CD4-positive, alpha-beta memory T cell (primary cell): ENCODE measurements around the gene IL24. TPM values are rescaled to one million over a fixed set of nuclear protein-coding genes. Genes with fewer than 3 reads are reported as not detected.

ENCODE experiments used
- CTCF ChIA-PET: fragments of 350-600 bp; sonication (Branson Sonifier 250); formaldehyde crosslinking; loops from one replicate; lab custom pipeline; 2021; ENCODE audit warnings: inconsistent platforms; ENCODE audit not compliant: partially characterized antibody; lab: Charles Lee
- POLR2A ChIA-PET: fragments of 350-600 bp; sonication (Branson Sonifier 250); formaldehyde crosslinking; loops from one replicate; lab custom pipeline; 2021; ENCODE audit not compliant: partially characterized antibody; lab: Charles Lee
- DNase-seq, 5 donors: peaks; one replicate each; pipeline versions ENCODE4 v3.0.0 to v3.0.0-alpha.2; 2020 to 2022; ENCODE audit warnings: mixed read lengths in 1 of 5
- H3K27ac ChIP-seq: one replicate; pipeline ENCODE4 v1.7.0; 2013; ENCODE audit warnings: low read depth, low read length
- H3K27me3 ChIP-seq: 2 replicates; pipeline ENCODE4 v1.7.0; 2013; ENCODE audit warnings: mild to moderate bottlenecking, low read length, moderate library complexity; ENCODE audit not compliant: insufficient read depth
- H3K36me3 ChIP-seq: 2 replicates; pipeline ENCODE4 v1.7.0; 2013; ENCODE audit warnings: mild to moderate bottlenecking, low read length, moderate library complexity; ENCODE audit not compliant: insufficient read depth
- H3K4me1 ChIP-seq: 2 replicates; pipeline ENCODE4 v1.7.0; 2013; ENCODE audit warnings: mild to moderate bottlenecking, low read length, moderate library complexity; ENCODE audit not compliant: insufficient read depth
- H3K4me3 ChIP-seq, 2 donors: one replicate each; pipeline ENCODE4 v1.7.0; 2013; ENCODE audit warnings: low read length in 2 of 2, mild to moderate bottlenecking in 1 of 2
- H3K9me3 ChIP-seq, 2 donors: one replicate each; pipeline ENCODE4 v1.7.0; 2013; ENCODE audit warnings: low read length in 2 of 2, control low read depth in 1 of 2; ENCODE audit not compliant: control insufficient read depth in 1 of 2
- H3K27ac Mint-ChIP-seq, 7 donors: one replicate each; pipeline ENCODE4 v1.8.0; 2020 to 2021; ENCODE audit warnings: mixed read lengths in 7 of 7, mild to moderate bottlenecking in 6 of 7, inconsistent platforms in 3 of 7, moderate library complexity in 3 of 7
- H3K27me3 Mint-ChIP-seq, 2 donors: one replicate each; pipeline ENCODE4 v1.8.0; 2020 to 2021; ENCODE audit warnings: mixed read lengths in 2 of 2
- H3K36me3 Mint-ChIP-seq, 2 donors: one replicate each; pipeline ENCODE4 v1.8.0; 2020 to 2021; ENCODE audit warnings: mixed read lengths in 2 of 2, inconsistent platforms in 1 of 2, mild to moderate bottlenecking in 1 of 2
- H3K4me1 Mint-ChIP-seq, 4 donors: one replicate each; pipeline ENCODE4 v1.8.0; 2020 to 2021; ENCODE audit warnings: mixed read lengths in 4 of 4, mild to moderate bottlenecking in 1 of 4
- H3K4me3 Mint-ChIP-seq, 8 donors: one replicate each; pipeline ENCODE4 v1.8.0; 2020 to 2021; ENCODE audit warnings: mixed read lengths in 8 of 8, mild to moderate bottlenecking in 7 of 8, moderate library complexity in 6 of 8, inconsistent platforms in 3 of 8
- H3K9me3 Mint-ChIP-seq, 8 donors: one replicate each; pipeline ENCODE4 v1.8.0; 2020 to 2021; ENCODE audit warnings: mixed read lengths in 8 of 8, mild to moderate bottlenecking in 5 of 8, inconsistent platforms in 3 of 8, moderate library complexity in 1 of 8
- intact Hi-C: fragments of 100-400 bp; cut with micrococcal nuclease; formaldehyde crosslinking; loops from one replicate; pipeline ENCODE4 v1.15.1; 2023
- polyA plus RNA-seq, 2 donors: library from polyadenylated mRNA; unstranded; fragments of 300-500 nt; fragmentation: Illumina TruSeq; gene quantifications; one replicate each; pipeline ENCODE4 v1.2.3, GENCODE V29; 2021
- total RNA-seq, 2 experiments: library from RNA; stranded (reverse); gene quantifications; one replicate each; pipeline ENCODE4 v1.2.3, GENCODE V29; 2021

IL24 gene
- total and polyA plus RNA-seq, 4 experiments from 2014 or later: 20.3 to 29.6 TPM; not detected in 2

DNA sequence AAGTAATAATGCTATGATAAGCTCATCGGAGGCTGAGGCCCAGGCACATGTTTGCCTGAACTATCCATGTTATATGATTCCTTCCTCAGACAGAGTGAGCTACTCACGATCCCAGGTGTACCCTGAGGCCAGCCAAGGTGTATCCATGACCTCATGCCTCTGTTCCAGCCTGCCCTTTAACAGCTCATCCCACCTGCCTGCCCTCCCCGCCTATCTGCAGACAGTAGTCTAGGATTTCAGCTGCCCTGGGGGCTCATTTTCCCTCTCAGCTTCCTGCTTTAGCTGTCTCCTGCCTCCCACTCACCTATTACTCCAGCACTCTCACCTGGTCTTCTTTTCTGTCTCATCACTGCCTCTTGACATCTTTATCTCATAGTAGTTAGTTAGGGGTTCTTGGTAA, 1.9 kb upstream of the IL24 start:
- H3K36me3 Mint-ChIP-seq: peaks cover 0 to 10% of the 10 kb centered on the region in 2 donors
- Histone ChIP-seq H3K4me3 (no peak overlapping the region), H3K36me3 (no peaks in the 10 kb centered on the region), H3K9me3 (no peaks in the 10 kb centered on the region), H3K27ac (no peak overlapping the region), H3K4me1 (peaks cover 14% of the 10 kb centered on the region), H3K27me3 (no peaks in the 10 kb centered on the region)
- no peak overlapping the region for H3K4me3 Mint-ChIP-seq
- peaks cover 0 to 2% (median 0%) of the 10 kb centered on the region in 8 donors for H3K9me3 Mint-ChIP-seq
- POLR2A ChIA-PET: interaction anchor here (0.8 to 4.5 kb wide), 6 partner anchors 11 to 30 kb away, joined by 3 to 48 read pairs (median 4); partner anchors contain the start of gene FCMR
- peaks cover 0 to 3% of the 10 kb centered on the region in 2 donors for H3K27me3 Mint-ChIP-seq
- DNase-seq: no peak
- CTCF ChIA-PET: interaction anchor here (0.7 to 3.2 kb wide), 8 partner anchors 10 to 161 kb away, joined by 3 to 21 read pairs (median 4); partner anchors contain the start of gene IL20
- peak overlapping the region in 4 of 7 donors; percentile 4 to 73 (median 36) for H3K27ac Mint-ChIP-seq
- intact Hi-C loops: no loop called here
- peaks cover 9 to 30% (median 17%) of the 10 kb centered on the region in 4 donors for H3K4me1 Mint-ChIP-seq

DNA sequence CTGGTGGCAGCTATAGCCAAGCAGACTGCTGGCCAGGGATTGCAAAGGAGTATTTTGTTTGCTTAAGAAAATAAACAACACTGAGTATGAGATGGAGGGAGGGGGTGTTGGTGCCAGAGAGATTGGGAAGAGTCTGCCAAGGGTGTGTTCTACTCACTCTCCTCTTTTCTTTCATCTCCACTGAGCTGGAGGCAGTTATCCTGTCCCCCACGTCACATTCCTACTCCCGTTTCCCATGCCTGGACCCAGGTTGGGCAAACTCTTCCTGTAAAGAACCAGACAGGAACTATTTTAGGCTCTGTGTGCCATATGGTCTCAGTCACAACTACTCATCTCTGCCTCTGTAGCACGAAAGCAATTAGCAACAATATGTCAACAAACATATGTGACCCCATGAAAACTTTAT, 1.4 kb upstream of the IL24 start:
- Mint-ChIP-seq H3K4me3 (no peak overlapping the region), H3K9me3 (peaks cover 0 to 2% (median 0%) of the 10 kb centered on the region in 8 donors)
- H3K4me1 ChIP-seq: peaks cover 9% of the 10 kb centered on the region

DNA sequence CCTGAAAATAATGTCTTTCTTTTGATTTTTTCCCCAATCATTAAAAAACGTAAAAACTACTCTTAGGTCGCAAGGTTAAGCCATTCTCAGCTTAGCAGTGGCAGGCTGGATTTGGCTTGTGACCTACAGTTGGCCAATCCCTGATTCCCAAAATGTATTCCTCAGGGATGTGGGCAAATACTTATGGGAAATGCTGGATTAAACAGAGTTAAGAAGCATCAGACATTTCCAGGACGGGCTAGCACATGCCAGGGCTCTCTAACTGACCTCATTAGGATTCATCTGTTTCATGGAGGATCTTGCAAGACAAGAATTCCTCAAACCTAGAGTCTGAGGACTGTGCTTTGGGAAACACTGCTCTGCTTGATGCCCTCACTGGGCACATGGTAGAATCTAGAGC, 982 bp upstream of the IL24 start:
- peaks cover 3 to 30% (median 15%) of the 10 kb centered on the region in 4 donors for H3K4me1 Mint-ChIP-seq
- no peak for DNase-seq
- Histone ChIP-seq H3K9me3 (no peaks in the 10 kb centered on the region), H3K4me3 (no peak overlapping the region), H3K27ac (no peak overlapping the region), H3K4me1 (peaks cover 4% of the 10 kb centered on the region), H3K27me3 (no peaks in the 10 kb centered on the region), H3K36me3 (no peaks in the 10 kb centered on the region)
- H3K27me3 Mint-ChIP-seq: peaks cover 0 to 3% of the 10 kb centered on the region in 2 donors
- intact Hi-C loops: no loop called here
- no peak overlapping the region for H3K27ac Mint-ChIP-seq
- CTCF ChIA-PET: interaction anchor here (1.0 to 3.2 kb wide), 4 partner anchors 12 to 37 kb away, joined by 3 to 21 read pairs (median 10); no protein-coding TSS in a partner anchor
- POLR2A ChIA-PET: interaction anchor here (0.9 to 4.5 kb wide), 6 partner anchors 11 to 28 kb away, joined by 3 to 48 read pairs (median 4); no protein-coding TSS in a partner anchor
- H3K36me3 Mint-ChIP-seq: peaks cover 2 to 10% of the 10 kb centered on the region in 2 donors
- no peak overlapping the region for H3K4me3 Mint-ChIP-seq
- peaks cover 0 to 2% (median 0%) of the 10 kb centered on the region in 8 donors for H3K9me3 Mint-ChIP-seq

More for the DNA sequence above, 1.4 kb upstream of the IL24 start:
- H3K27ac ChIP-seq: no peak overlapping the region
- ChIA-PET POLR2A (interaction anchor here (0.9 to 4.5 kb wide), 6 partner anchors 12 to 29 kb away, joined by 3 to 48 read pairs (median 4); partner anchors contain the start of gene FCMR), CTCF (interaction anchor here (0.7 to 3.2 kb wide), 9 partner anchors 10 to 161 kb away, joined by 3 to 21 read pairs (median 4); partner anchors contain the start of gene IL20)
- H3K36me3 ChIP-seq: no peaks in the 10 kb centered on the region
- peaks cover 0 to 10% of the 10 kb centered on the region in 2 donors for H3K36me3 Mint-ChIP-seq
- peaks cover 0 to 3% of the 10 kb centered on the region in 2 donors for H3K27me3 Mint-ChIP-seq
- DNase-seq: no peak
- H3K4me3 ChIP-seq: no peak overlapping the region
- no peaks in the 10 kb centered on the region for H3K27me3 ChIP-seq
- no peaks in the 10 kb centered on the region for H3K9me3 ChIP-seq
- H3K4me1 Mint-ChIP-seq: peaks cover 5 to 30% (median 17%) of the 10 kb centered on the region in 4 donors
- peak overlapping the region in 1 of 7 donors; percentile 55 for H3K27ac Mint-ChIP-seq
- intact Hi-C loops: no loop called here

DNA sequence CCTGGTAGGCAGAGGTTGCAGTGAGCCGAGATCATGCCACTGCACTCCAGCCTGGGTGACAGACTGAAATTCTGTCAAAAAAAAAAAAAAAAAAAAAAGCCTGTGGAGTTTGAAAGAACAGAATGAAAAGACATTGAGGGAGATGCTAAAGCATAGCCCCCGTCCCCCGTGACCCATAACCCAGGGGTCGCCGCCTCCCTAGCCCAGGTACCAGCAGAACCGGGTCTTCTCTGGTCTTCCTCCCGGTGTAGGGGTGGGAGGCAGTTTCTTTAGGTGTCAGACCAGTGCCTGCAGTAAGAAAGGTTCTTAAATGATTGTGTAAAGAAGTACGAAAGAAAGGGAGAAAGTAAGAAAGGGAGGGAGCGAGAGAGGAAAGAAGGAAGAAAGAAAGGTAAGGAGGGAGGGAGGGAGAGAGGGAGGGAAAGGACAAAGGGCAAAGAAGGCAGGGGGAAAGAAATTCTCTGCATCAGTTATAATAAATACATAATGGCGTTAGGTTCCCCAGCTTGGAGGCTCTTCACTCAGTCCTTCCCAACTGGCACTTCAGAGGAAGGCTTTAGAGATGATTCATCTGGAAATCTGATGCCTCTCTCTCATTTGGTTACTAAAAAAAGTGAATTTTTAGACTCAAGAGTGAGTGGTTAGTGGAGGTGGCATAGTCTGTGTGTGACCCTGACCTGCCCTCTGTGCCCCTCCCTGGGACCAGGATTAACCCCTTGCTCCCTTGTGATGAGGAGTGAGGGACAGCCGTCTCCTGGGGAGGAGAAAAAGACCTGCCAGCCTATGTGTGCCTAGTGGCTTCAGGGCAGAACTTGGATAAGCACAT, 1.1 kb downstream of the IL24 start:
- intact Hi-C loops: no loop called here
- Mint-ChIP-seq H3K4me3 (no peak overlapping the region), H3K4me1 (peaks cover 4 to 27% (median 12%) of the 10 kb centered on the region in 4 donors)

DNA sequence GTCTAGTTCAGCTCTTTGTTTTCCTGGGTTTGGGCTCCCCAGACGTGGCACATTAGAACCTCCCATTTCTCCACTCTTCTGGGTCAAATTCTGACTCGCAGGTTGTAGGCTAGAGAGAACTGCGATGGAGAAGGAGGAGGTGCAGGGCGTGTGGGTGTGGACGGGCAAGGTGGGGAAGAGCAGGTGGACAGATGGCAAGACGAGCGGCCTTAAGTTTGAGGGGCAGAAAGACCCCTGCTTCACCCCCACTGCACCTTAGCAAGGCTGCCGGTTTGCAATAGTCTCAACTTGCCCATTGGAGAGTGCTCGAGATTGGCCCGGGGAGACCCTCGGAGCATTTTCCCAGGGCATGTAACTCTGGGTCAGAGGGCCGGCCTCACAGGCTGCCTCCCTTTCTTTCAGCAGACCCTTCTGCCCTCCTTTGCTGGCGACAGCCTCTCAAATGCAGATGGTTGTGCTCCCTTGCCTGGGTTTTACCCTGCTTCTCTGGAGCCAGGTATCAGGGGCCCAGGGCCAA, 1.7 kb downstream of the IL24 start:
- H3K4me1 Mint-ChIP-seq: peaks cover 7 to 33% (median 15%) of the 10 kb centered on the region in 4 donors
- no peaks in the 10 kb centered on the region for H3K27me3 ChIP-seq
- intact Hi-C loops: no loop called here
- no peak overlapping the region for H3K27ac ChIP-seq
- peaks cover 11% of the 10 kb centered on the region for H3K36me3 ChIP-seq
- peak overlapping the region in 1 of 7 donors; percentile 73 for H3K27ac Mint-ChIP-seq
- peaks cover 24 to 28% of the 10 kb centered on the region in 2 donors for H3K36me3 Mint-ChIP-seq
- H3K4me1 ChIP-seq: no peaks in the 10 kb centered on the region
- H3K9me3 ChIP-seq: no peaks in the 10 kb centered on the region
- CTCF ChIA-PET: interaction anchor here (1.2 to 5.2 kb wide), 3 partner anchors 9 to 35 kb away, joined by 4 to 30 read pairs (median 4); no protein-coding TSS in a partner anchor
- peaks cover 0 to 3% of the 10 kb centered on the region in 2 donors for H3K27me3 Mint-ChIP-seq
- no peak for DNase-seq
- POLR2A ChIA-PET: interaction anchor here (1.0 to 11.6 kb wide), 12 partner anchors 10 to 165 kb away, joined by 3 to 211 read pairs (median 6); partner anchors contain the start of gene FCMR
- peaks cover 0 to 5% (median 0%) of the 10 kb centered on the region in 8 donors for H3K9me3 Mint-ChIP-seq
- H3K4me3 Mint-ChIP-seq: no peak overlapping the region
- no peak overlapping the region for H3K4me3 ChIP-seq

More for the DNA sequence above, 1.1 kb downstream of the IL24 start:
- Histone ChIP-seq H3K9me3 (no peaks in the 10 kb centered on the region), H3K27ac (no peak overlapping the region), H3K27me3 (no peaks in the 10 kb centered on the region), H3K36me3 (peaks cover 5% of the 10 kb centered on the region), H3K4me3 (no peak overlapping the region), H3K4me1 (no peaks in the 10 kb centered on the region)
- CTCF ChIA-PET: interaction anchor here (2.0 kb wide), 1 partner anchor 35 kb away, joined by 7 read pairs; no protein-coding TSS in a partner anchor
- Mint-ChIP-seq H3K9me3 (peaks cover 0 to 5% (median 0%) of the 10 kb centered on the region in 8 donors), H3K27ac (no peak overlapping the region), H3K36me3 (peaks cover 17 to 26% of the 10 kb centered on the region in 2 donors), H3K27me3 (peaks cover 0 to 3% of the 10 kb centered on the region in 2 donors)
- no peak for DNase-seq
- POLR2A ChIA-PET: interaction anchor here (1.0 to 4.5 kb wide), 4 partner anchors 9 to 24 kb away, joined by 3 to 48 read pairs (median 4); partner anchors contain the start of gene FCMR

DNA sequence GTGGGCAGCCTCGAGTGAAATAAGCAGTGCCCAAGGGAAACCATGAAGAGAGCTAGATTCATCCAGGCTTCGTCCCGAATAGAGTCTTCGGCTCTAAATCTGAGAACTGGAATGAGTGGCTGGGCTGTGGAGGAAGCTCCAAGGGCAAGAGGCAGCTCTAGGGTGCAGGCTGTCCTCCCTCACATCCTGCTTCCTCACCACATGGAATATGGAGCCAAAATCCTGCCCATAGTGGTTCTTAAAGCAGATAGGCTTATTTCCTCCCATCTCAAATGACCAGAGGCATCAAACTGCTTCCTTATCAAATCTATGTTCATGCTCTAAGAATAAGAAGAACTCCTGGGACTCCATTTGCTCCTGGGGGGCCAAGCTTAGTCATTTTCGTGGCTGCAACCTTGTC, 2.5 kb downstream of the IL24 start:
- CTCF ChIA-PET: interaction anchor here (0.8 to 5.2 kb wide), 7 partner anchors 10 to 164 kb away, joined by 3 to 30 read pairs (median 4); no protein-coding TSS in a partner anchor
- H3K27me3 ChIP-seq: no peaks in the 10 kb centered on the region
- no peak overlapping the region for H3K27ac ChIP-seq
- Mint-ChIP-seq H3K36me3 (peaks cover 31 to 32% of the 10 kb centered on the region in 2 donors), H3K27me3 (no peaks in the 10 kb centered on the region), H3K4me3 (no peak overlapping the region), H3K27ac (peak overlapping the region in 1 of 7 donors; percentile 2), H3K4me1 (peaks cover 11 to 41% (median 20%) of the 10 kb centered on the region in 4 donors), H3K9me3 (peaks cover 0 to 5% (median 0%) of the 10 kb centered on the region in 8 donors)
- intact Hi-C loops: no loop called here
- no peak overlapping the region for H3K4me3 ChIP-seq
- no peak for DNase-seq
- H3K36me3 ChIP-seq: peaks cover 18% of the 10 kb centered on the region
- no peaks in the 10 kb centered on the region for H3K9me3 ChIP-seq
- POLR2A ChIA-PET: interaction anchor here (0.7 to 11.6 kb wide), 16 partner anchors 9 to 165 kb away, joined by 3 to 211 read pairs (median 6); partner anchors contain the start of genes FCMR and IL20
- H3K4me1 ChIP-seq: peaks cover 4% of the 10 kb centered on the region
